Breast epithelium (tissue), 3 donors: Measurements from ENCODE around the gene MVB12A.

ENCODE experiments used
- POLR2A ChIP-seq: fragments of 450-650 bp; IDR thresholded peaks from one replicate; pipeline ENCODE4 v1.6.1; 2016; ENCODE audit warnings: antibody characterized with exemption, mild to moderate bottlenecking, moderate library complexity
- POLR2AphosphoS5 ChIP-seq, 3 donors: sonication (generic); formaldehyde crosslinking; IDR thresholded peaks; one replicate each; pipeline ENCODE4 v1.6.1; 2017; ENCODE audit warnings: antibody characterized with exemption in 3 of 3
- TF ChIP-seq, protein P1 (sequence below), 3 donors: fragments of 450-650 bp; IDR thresholded peaks; one replicate each; pipeline ENCODE4 v1.5.1; 2016 to 2017; ENCODE audit warnings: antibody characterized with exemption in 3 of 3, mild to moderate bottlenecking in 3 of 3, moderate library complexity in 3 of 3

DNA sequence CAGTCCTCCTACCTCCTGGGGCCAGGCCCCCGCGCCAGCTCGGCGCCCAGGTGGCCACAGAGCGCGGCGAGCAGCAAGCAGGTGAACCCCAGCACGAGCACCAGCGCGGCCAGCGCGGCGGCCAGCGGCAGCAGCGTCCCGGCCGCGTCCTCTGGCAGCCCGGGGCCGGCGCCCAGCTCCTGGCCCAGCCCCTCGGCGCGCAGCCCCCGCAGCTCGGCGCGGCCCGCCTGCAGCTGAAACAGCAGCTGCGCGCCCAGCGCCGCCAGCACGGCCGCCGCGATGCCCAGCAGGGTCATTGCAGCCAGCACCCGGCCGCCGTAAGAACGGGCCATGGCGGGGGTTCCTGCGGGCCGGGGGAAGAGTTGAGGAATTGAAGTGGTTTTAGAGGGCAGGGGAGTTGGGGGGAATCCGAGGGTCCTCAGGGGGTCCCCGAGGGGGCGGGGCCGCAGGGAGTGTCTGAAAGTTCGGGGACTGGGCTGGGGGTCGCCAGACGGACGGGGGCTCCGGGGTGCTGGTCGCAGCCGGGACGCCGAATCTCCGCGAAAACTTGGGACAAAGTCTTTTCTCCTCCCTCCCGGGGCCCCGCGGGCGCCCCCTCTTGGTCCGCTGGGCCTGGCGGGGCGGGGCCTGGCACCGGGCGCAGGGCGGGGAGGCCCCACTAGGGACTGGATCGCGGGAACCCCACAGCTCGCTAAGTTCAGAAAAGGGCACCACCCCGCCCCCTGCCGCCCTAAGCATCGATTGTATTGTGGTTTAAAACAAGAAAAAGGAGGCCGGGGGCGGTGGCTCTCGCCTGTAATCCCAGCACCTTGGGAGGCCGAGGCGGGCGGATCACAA lies 28.5 kb downstream of the MVB12A start, which contains the start of gene TMEM221:
- TF ChIP-seq, protein P1, sequence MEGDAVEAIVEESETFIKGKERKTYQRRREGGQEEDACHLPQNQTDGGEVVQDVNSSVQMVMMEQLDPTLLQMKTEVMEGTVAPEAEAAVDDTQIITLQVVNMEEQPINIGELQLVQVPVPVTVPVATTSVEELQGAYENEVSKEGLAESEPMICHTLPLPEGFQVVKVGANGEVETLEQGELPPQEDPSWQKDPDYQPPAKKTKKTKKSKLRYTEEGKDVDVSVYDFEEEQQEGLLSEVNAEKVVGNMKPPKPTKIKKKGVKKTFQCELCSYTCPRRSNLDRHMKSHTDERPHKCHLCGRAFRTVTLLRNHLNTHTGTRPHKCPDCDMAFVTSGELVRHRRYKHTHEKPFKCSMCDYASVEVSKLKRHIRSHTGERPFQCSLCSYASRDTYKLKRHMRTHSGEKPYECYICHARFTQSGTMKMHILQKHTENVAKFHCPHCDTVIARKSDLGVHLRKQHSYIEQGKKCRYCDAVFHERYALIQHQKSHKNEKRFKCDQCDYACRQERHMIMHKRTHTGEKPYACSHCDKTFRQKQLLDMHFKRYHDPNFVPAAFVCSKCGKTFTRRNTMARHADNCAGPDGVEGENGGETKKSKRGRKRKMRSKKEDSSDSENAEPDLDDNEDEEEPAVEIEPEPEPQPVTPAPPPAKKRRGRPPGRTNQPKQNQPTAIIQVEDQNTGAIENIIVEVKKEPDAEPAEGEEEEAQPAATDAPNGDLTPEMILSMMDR (IDR thresholded peaks at IDR 0.05) = peak in 2 of 3 donors; percentile 17 to 24
- TF ChIP-seq POLR2A (no peak), POLR2AphosphoS5 (IDR thresholded peaks at IDR 0.05) (no peak)
